GM23338 (cell line): ENCODE results near the gene LYZL2. TPM values are rescaled to one million over a fixed set of nuclear protein-coding genes. Genes with fewer than 3 reads are reported as not detected.
A peak's percentile ranks its signal among the peaks of the same experiment; 100 is the strongest.

ENCODE experiments used
- ATAC-seq: fragments of 200-7000 bp; cut with Tn5 transposase; 3 replicates; pipeline ENCODE4 v1.9.1; 2020
- DNase-seq: peaks from one replicate; pipeline ENCODE4 v3.0.0-alpha.2; 2015; ENCODE audit warnings: low spot score
- H2AFZ ChIP-seq: fragments of 200-600 bp; sonication (generic); 2 replicates; pipeline ENCODE4 v1.8.0; 2016; ENCODE audit warnings: antibody characterized with exemption, mild to moderate bottlenecking, moderate library complexity
- H3F3A ChIP-seq: fragments of 200-600 bp; sonication (generic); replicated peaks from 2 replicates; pipeline ENCODE4 v1.8.0; 2017; ENCODE audit warnings: antibody characterized with exemption, mixed run types, low read depth
- H3K27ac ChIP-seq: fragments of 200-600 bp; sonication (generic); 2 replicates; pipeline ENCODE4 v1.6.1; 2016; ENCODE audit warnings: low read depth
- H3K27me3 ChIP-seq: fragments of 200-600 bp; sonication (generic); 2 replicates; pipeline ENCODE4 v1.8.0; 2016; ENCODE audit warnings: mild to moderate bottlenecking, mixed run types, moderate library complexity; ENCODE audit not compliant: insufficient read depth
- H3K36me3 ChIP-seq: fragments of 200-600 bp; sonication (generic); 2 replicates; pipeline ENCODE4 v1.8.0; 2016; ENCODE audit warnings: mild to moderate bottlenecking; ENCODE audit not compliant: insufficient read depth
- H3K4me1 ChIP-seq: fragments of 200-600 bp; sonication (generic); 2 replicates; pipeline ENCODE4 v1.8.0; 2016; ENCODE audit warnings: mild to moderate bottlenecking, moderate library complexity; ENCODE audit not compliant: insufficient read depth
- H3K4me2 ChIP-seq: fragments of 200-600 bp; sonication (generic); 2 replicates; pipeline ENCODE4 v1.7.1; 2017; ENCODE audit warnings: mixed run types
- H3K4me3 ChIP-seq: fragments of 200-600 bp; sonication (generic); 2 replicates; pipeline ENCODE4 v1.6.1; 2016; ENCODE audit warnings: mixed run types
- H3K79me2 ChIP-seq: fragments of 200-600 bp; sonication (generic); replicated peaks from 2 replicates; pipeline ENCODE4 v1.8.0; 2017; ENCODE audit warnings: mild to moderate bottlenecking; ENCODE audit not compliant: insufficient read depth
- H3K9me2 ChIP-seq: fragments of 200-600 bp; sonication (generic); 2 replicates; pipeline ENCODE4 v1.8.0; 2017; ENCODE audit not compliant: insufficient read depth
- H4K20me1 ChIP-seq: fragments of 200-600 bp; sonication (generic); replicated peaks from 2 replicates; pipeline ENCODE4 v1.8.0; 2017; ENCODE audit warnings: mild to moderate bottlenecking; ENCODE audit not compliant: insufficient read depth
- H3K27ac Mint-ChIP-seq: 2 replicates; pipeline ENCODE4 v1.8.0; 2020; ENCODE audit warnings: inconsistent platforms, mild to moderate bottlenecking, moderate library complexity, mixed read lengths
- H3K27me3 Mint-ChIP-seq: 3 replicates; pipeline ENCODE4 v1.8.0; 2022; ENCODE audit warnings: low read depth, mild to moderate bottlenecking, moderate library complexity, mixed read lengths, inconsistent platforms; ENCODE audit not compliant: insufficient read depth, poor library complexity
- H3K36me3 Mint-ChIP-seq: 3 replicates; pipeline ENCODE4 v1.8.0; 2021; ENCODE audit warnings: low read depth, mild to moderate bottlenecking, inconsistent platforms, moderate library complexity, mixed read lengths
- H3K4me1 Mint-ChIP-seq: 3 replicates; pipeline ENCODE4 v1.8.0; 2020; ENCODE audit warnings: mild to moderate bottlenecking, inconsistent platforms, mixed read lengths
- H3K4me3 Mint-ChIP-seq: 3 replicates; pipeline ENCODE4 v1.8.0; 2021; ENCODE audit warnings: moderate library complexity, mild to moderate bottlenecking, inconsistent platforms, mixed read lengths
- H3K9me3 Mint-ChIP-seq: 3 replicates; pipeline ENCODE4 v1.8.0; 2020; ENCODE audit warnings: moderate library complexity, mild to moderate bottlenecking, inconsistent platforms, mixed read lengths
- CREB1 ChIP-seq: fragments of 250-450 bp; sonication (Bioruptor Pico); IDR thresholded peaks from 2 replicates; pipeline ENCODE4 v1.5.0; 2020; ENCODE audit warnings: low read depth, mild to moderate bottlenecking, moderate library complexity
- ETS1 ChIP-seq: IDR thresholded peaks from 2 replicates; pipeline ENCODE4 v1.6.1; 2016; ENCODE audit warnings: antibody characterized with exemption
- EZH2 ChIP-seq: fragments of 200-600 bp; sonication (generic); IDR thresholded peaks from one replicate; pipeline ENCODE4 v1.8.0; 2017; ENCODE audit warnings: antibody characterized with exemption, mild to moderate bottlenecking, low read depth; ENCODE audit not compliant: unreplicated experiment
- EZH2phosphoT487 ChIP-seq: fragments of 200-600 bp; sonication (generic); IDR thresholded peaks from one replicate; pipeline ENCODE4 v1.8.1; 2018; ENCODE audit warnings: antibody characterized with exemption; ENCODE audit not compliant: unreplicated experiment
- JUNB ChIP-seq: IDR thresholded peaks from one replicate; pipeline ENCODE4 v1.6.1; 2016; ENCODE audit warnings: antibody characterized with exemption; ENCODE audit not compliant: unreplicated experiment
- NANOG ChIP-seq: IDR thresholded peaks from 2 replicates; pipeline ENCODE4 v1.6.1; 2016; ENCODE audit warnings: antibody characterized with exemption, borderline replicate concordance
- POLR2AphosphoS5 ChIP-seq: IDR thresholded peaks from 2 replicates; pipeline ENCODE4 v1.6.1; 2016; ENCODE audit warnings: antibody characterized with exemption, low read depth
- STAT1 ChIP-seq: IDR thresholded peaks from one replicate; pipeline ENCODE4 v1.6.1; 2016; ENCODE audit warnings: antibody characterized with exemption; ENCODE audit not compliant: unreplicated experiment
- ZNF114 ChIP-seq: fragments of 250-450 bp; sonication (Bioruptor Pico); IDR thresholded peaks from 2 replicates; pipeline ENCODE4 v1.5.0; 2020; ENCODE audit warnings: mild to moderate bottlenecking, moderate library complexity
- ZNF331 ChIP-seq: fragments of 250-450 bp; sonication (Bioruptor Pico); IDR thresholded peaks from 2 replicates; pipeline ENCODE4 v1.5.0; 2020; ENCODE audit warnings: low read depth, mild to moderate bottlenecking, moderate library complexity
- ZNF462 ChIP-seq: fragments of 250-450 bp; sonication (Bioruptor Pico); IDR thresholded peaks from 2 replicates; pipeline ENCODE4 v1.5.0; 2020; ENCODE audit warnings: mild to moderate bottlenecking, moderate library complexity
- long read RNA-seq: library from polyadenylated mRNA; unstranded; transcript quantifications from one replicate; pipeline ENCODE4 v2.0.0, GENCODE V29; 2020; ENCODE audit not compliant: unreplicated experiment
- polyA plus RNA-seq: library from polyadenylated mRNA; unstranded; fragments of >200 nt; fragmentation: Nextera tagmentation; extraction: Ambion mirVana; gene quantifications from 2 replicates; pipeline ENCODE4 v1.2.1, GENCODE V29; 2016
- total RNA-seq: library from RNA; depleted of rRNA; stranded (reverse); fragments of >200 nt; shearing (Covaris generic); gene quantifications from 2 replicates; pipeline ENCODE4 v1.2.3, GENCODE V29; 2014; rRNA removed
- TF ChIP-seq, protein P1 (sequence below), 2 experiments: fragments of 200-600 bp in 1 of 2; sonication (generic) in 1 of 2; conservative IDR thresholded peaks; 2 replicates each; pipeline versions ENCODE4 v1.5.1 to v1.6.1; 2016 to 2017; ENCODE audit warnings: antibody characterized with exemption in 2 of 2, low read depth in 2 of 2, mild to moderate bottlenecking in 2 of 2, moderate library complexity in 1 of 2
- TF ChIP-seq, protein P2 (sequence below): IDR thresholded peaks from one replicate; pipeline ENCODE4 v1.6.1; 2018; ENCODE audit warnings: antibody characterized with exemption; ENCODE audit not compliant: unreplicated experiment

Gene LYZL2
- total RNA-seq: not detected in 2 replicates
- not detected in 2 replicates for polyA plus RNA-seq
- long read RNA-seq: 0 reads

- H3K4me2 ChIP-seq: no peak within 1 kb of the TSS
- no peaks in the 10 kb centered on the region for H3K79me2 ChIP-seq
- peak within 1 kb of the TSS; percentile 52; the same call in 1 of the 2 replicates for H2AFZ ChIP-seq
- no peaks in the 10 kb centered on the region for H3K4me1 ChIP-seq
- Mint-ChIP-seq H3K27ac (no peak within 1 kb of the TSS), H3K9me3 (no peaks in the 10 kb centered on the region; the same call in 2 of the 3 replicates), H3K27me3 (peaks cover 13% of the 10 kb centered on the region), H3K36me3 (no peaks in the 10 kb centered on the region), H3K4me1 (no peaks in the 10 kb centered on the region), H3K4me3 (no peak within 1 kb of the TSS)
- H3F3A ChIP-seq: no peaks in the 10 kb centered on the region
- H3K36me3 ChIP-seq: no peaks in the 10 kb centered on the region
- TF ChIP-seq ZNF114 (CRISPR knock-in tag): no peak
- no peak for TF ChIP-seq EZH2phosphoT487
- TF ChIP-seq ZNF331: no peak
- TF ChIP-seq CREB1 (CRISPR knock-in tag): no peak
- TF ChIP-seq POLR2AphosphoS5: no peak
- no peak for TF ChIP-seq NANOG
- no peak for TF ChIP-seq ETS1
- TF ChIP-seq STAT1: no peak
- TF ChIP-seq EZH2: no peak
- TF ChIP-seq ZNF462: no peak
- TF ChIP-seq, protein P1, sequence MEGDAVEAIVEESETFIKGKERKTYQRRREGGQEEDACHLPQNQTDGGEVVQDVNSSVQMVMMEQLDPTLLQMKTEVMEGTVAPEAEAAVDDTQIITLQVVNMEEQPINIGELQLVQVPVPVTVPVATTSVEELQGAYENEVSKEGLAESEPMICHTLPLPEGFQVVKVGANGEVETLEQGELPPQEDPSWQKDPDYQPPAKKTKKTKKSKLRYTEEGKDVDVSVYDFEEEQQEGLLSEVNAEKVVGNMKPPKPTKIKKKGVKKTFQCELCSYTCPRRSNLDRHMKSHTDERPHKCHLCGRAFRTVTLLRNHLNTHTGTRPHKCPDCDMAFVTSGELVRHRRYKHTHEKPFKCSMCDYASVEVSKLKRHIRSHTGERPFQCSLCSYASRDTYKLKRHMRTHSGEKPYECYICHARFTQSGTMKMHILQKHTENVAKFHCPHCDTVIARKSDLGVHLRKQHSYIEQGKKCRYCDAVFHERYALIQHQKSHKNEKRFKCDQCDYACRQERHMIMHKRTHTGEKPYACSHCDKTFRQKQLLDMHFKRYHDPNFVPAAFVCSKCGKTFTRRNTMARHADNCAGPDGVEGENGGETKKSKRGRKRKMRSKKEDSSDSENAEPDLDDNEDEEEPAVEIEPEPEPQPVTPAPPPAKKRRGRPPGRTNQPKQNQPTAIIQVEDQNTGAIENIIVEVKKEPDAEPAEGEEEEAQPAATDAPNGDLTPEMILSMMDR (conservative IDR thresholded peaks at IDR 0.05; ENCODE audit: low read depth in 2 of 2): no peak
- TF ChIP-seq, protein P2, sequence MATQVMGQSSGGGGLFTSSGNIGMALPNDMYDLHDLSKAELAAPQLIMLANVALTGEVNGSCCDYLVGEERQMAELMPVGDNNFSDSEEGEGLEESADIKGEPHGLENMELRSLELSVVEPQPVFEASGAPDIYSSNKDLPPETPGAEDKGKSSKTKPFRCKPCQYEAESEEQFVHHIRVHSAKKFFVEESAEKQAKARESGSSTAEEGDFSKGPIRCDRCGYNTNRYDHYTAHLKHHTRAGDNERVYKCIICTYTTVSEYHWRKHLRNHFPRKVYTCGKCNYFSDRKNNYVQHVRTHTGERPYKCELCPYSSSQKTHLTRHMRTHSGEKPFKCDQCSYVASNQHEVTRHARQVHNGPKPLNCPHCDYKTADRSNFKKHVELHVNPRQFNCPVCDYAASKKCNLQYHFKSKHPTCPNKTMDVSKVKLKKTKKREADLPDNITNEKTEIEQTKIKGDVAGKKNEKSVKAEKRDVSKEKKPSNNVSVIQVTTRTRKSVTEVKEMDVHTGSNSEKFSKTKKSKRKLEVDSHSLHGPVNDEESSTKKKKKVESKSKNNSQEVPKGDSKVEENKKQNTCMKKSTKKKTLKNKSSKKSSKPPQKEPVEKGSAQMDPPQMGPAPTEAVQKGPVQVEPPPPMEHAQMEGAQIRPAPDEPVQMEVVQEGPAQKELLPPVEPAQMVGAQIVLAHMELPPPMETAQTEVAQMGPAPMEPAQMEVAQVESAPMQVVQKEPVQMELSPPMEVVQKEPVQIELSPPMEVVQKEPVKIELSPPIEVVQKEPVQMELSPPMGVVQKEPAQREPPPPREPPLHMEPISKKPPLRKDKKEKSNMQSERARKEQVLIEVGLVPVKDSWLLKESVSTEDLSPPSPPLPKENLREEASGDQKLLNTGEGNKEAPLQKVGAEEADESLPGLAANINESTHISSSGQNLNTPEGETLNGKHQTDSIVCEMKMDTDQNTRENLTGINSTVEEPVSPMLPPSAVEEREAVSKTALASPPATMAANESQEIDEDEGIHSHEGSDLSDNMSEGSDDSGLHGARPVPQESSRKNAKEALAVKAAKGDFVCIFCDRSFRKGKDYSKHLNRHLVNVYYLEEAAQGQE: no peak
- TF ChIP-seq JUNB: no peak
- H3K27ac ChIP-seq: no peak within 1 kb of the TSS
- no peaks in the 10 kb centered on the region for H4K20me1 ChIP-seq
- H3K9me2 ChIP-seq: no peaks in the 10 kb centered on the region
- DNase-seq: no peak
- no peak within 1 kb of the TSS for H3K4me3 ChIP-seq
- H3K27me3 ChIP-seq: no peaks in the 10 kb centered on the region
- no peak for ATAC-seq
Observed at GRCh38 chr10:30629653-30630052, at the start of gene LYZL2. Gene LYZL2, minus strand, starts transcription at chr10:30629753. Its CDS starts 2,838 bp downstream, at chr10:30626915.
